Loucy (cell line): ENCODE data around the gene GNGT1.
"Not testable (repeated sequence)": the region's sequence is repeated elsewhere in the genome, so short reads cannot be mapped to it uniquely, and the experiment has no call there.

ENCODE experiments used
- H2AFZ ChIP-seq: fragments of 200-600 bp; sonication (generic); 2 replicates; pipeline ENCODE4 v1.6.0; 2016; ENCODE audit warnings: antibody characterized with exemption, mild to moderate bottlenecking, low read length, moderate library complexity
- H3F3A ChIP-seq: fragments of 200-600 bp; 2 replicates; pipeline ENCODE4 v1.6.0; 2016; ENCODE audit warnings: antibody characterized with exemption, low read depth, mild to moderate bottlenecking
- H3K27me3 ChIP-seq: fragments of 200-600 bp; sonication (generic); 2 replicates; pipeline ENCODE4 v1.6.1; 2014; ENCODE audit warnings: low read length, mild to moderate bottlenecking; ENCODE audit not compliant: insufficient read depth, poor library complexity, severe bottlenecking
- H3K36me3 ChIP-seq: fragments of 200-600 bp; sonication (generic); 2 replicates; pipeline ENCODE4 v1.6.1; 2016; ENCODE audit warnings: low read length; ENCODE audit not compliant: insufficient read depth
- H3K4me1 ChIP-seq: fragments of 200-600 bp; sonication (generic); 2 replicates; pipeline ENCODE4 v1.5.1; 2014; ENCODE audit warnings: low read length, mild to moderate bottlenecking; ENCODE audit not compliant: insufficient read depth, poor library complexity, severe bottlenecking
- H3K4me2 ChIP-seq: fragments of 200-600 bp; sonication (generic); 2 replicates; pipeline ENCODE4 v1.6.0; 2014; ENCODE audit warnings: antibody characterized with exemption, low read length, low read depth, mild to moderate bottlenecking; ENCODE audit not compliant: poor library complexity, severe bottlenecking
- H3K4me3 ChIP-seq: fragments of 200-600 bp; sonication (generic); 2 replicates; pipeline ENCODE4 v1.5.1; 2014; ENCODE audit warnings: low read length, mild to moderate bottlenecking, mixed read lengths; ENCODE audit not compliant: poor library complexity, severe bottlenecking
- H3K79me2 ChIP-seq: fragments of 200-600 bp; sonication (generic); 2 replicates; pipeline ENCODE4 v1.6.1; 2014; ENCODE audit warnings: low read length; ENCODE audit not compliant: insufficient read depth
- H3K9ac ChIP-seq: fragments of 200-600 bp; sonication (generic); 2 replicates; pipeline ENCODE4 v1.6.0; 2014; ENCODE audit warnings: mild to moderate bottlenecking, low read depth, low read length, moderate library complexity; ENCODE audit not compliant: poor library complexity, severe bottlenecking
- H3K9me2 ChIP-seq: fragments of 200-600 bp; sonication (generic); replicated peaks from 2 replicates; pipeline ENCODE4 v1.6.1; 2016; ENCODE audit warnings: low read depth, low read length, mixed read lengths
- H3K9me3 ChIP-seq: fragments of 200-600 bp; sonication (generic); 2 replicates; pipeline ENCODE4 v1.6.1; 2014; ENCODE audit warnings: mild to moderate bottlenecking, antibody characterized with exemption, low read length, low read depth; ENCODE audit not compliant: insufficient read depth
- H4K20me1 ChIP-seq: fragments of 200-600 bp; sonication (generic); 2 replicates; pipeline ENCODE4 v1.6.0; 2014; ENCODE audit warnings: antibody characterized with exemption, low read length, mild to moderate bottlenecking; ENCODE audit not compliant: insufficient read depth, poor library complexity, severe bottlenecking
- EZH2phosphoT487 ChIP-seq: fragments of 200-600 bp; IDR thresholded peaks from 2 replicates; pipeline ENCODE4 v1.6.1; 2018; ENCODE audit warnings: antibody characterized with exemption, mild to moderate bottlenecking, moderate library complexity, borderline replicate concordance
- TF ChIP-seq, protein P1 (sequence below): fragments of 200-600 bp; sonication (generic); conservative IDR thresholded peaks from 2 replicates; pipeline ENCODE4 v1.5.1; 2014; ENCODE audit warnings: mild to moderate bottlenecking, antibody characterized with exemption, low read length

The GNGT1 gene

DNA sequence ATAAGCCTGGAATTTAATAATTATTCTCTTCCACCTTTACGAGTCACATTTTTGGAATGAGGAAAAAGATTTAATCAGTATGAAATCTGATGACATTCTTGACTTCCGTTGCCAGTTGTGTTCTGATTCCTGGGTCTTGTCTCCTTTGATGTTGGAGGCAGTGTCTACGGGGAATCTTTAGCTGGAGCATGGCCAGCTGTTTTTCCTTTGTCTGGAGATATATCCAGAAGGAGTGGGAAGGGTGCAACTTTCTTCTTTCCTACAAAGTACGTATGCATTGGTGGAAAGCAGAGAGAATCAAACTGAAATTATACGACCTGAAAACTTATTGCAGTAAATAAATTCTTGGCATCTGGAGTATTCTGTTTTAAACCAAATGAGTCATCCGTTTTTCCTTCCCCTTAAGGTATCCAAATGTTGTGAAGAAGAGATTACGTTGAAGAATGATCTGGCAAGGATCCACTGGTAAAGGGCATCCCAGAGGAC is 8.3 kb downstream of the GNGT1 start:
- H3K4me2 ChIP-seq = no peak overlapping the region
- no peaks in the 10 kb centered on the region for H3K79me2 ChIP-seq
- H3K4me3 ChIP-seq = no peak overlapping the region
- no peaks in the 10 kb centered on the region for H3K9me3 ChIP-seq
- H3F3A ChIP-seq = no peaks in the 10 kb centered on the region
- H3K9ac ChIP-seq = no peak overlapping the region
- no peak for TF ChIP-seq EZH2phosphoT487
- TF ChIP-seq, protein P1, sequence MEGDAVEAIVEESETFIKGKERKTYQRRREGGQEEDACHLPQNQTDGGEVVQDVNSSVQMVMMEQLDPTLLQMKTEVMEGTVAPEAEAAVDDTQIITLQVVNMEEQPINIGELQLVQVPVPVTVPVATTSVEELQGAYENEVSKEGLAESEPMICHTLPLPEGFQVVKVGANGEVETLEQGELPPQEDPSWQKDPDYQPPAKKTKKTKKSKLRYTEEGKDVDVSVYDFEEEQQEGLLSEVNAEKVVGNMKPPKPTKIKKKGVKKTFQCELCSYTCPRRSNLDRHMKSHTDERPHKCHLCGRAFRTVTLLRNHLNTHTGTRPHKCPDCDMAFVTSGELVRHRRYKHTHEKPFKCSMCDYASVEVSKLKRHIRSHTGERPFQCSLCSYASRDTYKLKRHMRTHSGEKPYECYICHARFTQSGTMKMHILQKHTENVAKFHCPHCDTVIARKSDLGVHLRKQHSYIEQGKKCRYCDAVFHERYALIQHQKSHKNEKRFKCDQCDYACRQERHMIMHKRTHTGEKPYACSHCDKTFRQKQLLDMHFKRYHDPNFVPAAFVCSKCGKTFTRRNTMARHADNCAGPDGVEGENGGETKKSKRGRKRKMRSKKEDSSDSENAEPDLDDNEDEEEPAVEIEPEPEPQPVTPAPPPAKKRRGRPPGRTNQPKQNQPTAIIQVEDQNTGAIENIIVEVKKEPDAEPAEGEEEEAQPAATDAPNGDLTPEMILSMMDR = no peak
- H3K36me3 ChIP-seq = no peaks in the 10 kb centered on the region
- no peaks in the 10 kb centered on the region for H3K4me1 ChIP-seq
- no peak overlapping the region for H2AFZ ChIP-seq
- no peaks in the 10 kb centered on the region for H3K9me2 ChIP-seq
- H4K20me1 ChIP-seq = no peaks in the 10 kb centered on the region
- no peaks in the 10 kb centered on the region for H3K27me3 ChIP-seq

DNA sequence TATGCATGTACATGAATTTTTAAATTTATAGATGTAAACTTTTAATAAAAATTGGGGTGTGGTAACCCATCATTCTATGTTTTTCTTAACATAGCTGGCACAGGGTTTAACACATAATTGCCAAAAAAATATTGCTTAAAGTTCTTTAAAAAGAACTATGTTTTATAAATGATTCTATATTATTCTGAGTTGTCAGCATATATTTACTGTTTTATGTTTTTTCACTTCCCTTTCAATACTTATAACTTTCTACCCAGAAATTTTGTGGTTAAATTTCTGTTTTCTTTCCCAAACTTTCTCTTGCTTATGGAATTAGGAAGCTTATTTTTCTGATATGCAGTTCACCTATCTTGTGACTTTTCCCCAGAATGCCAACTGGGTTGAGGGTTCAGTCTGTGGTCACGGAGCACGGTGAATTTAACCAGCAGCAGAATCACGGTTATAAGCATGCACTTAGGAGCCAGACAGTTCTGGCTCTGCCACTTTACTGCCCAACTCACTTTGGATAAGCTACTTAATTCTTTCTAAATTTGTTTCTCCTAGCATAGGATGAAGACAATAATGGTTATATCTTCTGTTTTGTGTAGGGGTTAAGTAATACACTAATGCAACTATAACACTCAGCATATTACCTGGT is 9.0 kb downstream of the GNGT1 start:
- not testable (repeated sequence) for H3F3A ChIP-seq, H3K36me3 ChIP-seq, H3K4me2 ChIP-seq, H3K4me1 ChIP-seq, H3K79me2 ChIP-seq, H3K4me3 ChIP-seq, H3K27me3 ChIP-seq, H3K9ac ChIP-seq, H4K20me1 ChIP-seq, H2AFZ ChIP-seq, H3K9me3 ChIP-seq, H3K9me2 ChIP-seq

DNA sequence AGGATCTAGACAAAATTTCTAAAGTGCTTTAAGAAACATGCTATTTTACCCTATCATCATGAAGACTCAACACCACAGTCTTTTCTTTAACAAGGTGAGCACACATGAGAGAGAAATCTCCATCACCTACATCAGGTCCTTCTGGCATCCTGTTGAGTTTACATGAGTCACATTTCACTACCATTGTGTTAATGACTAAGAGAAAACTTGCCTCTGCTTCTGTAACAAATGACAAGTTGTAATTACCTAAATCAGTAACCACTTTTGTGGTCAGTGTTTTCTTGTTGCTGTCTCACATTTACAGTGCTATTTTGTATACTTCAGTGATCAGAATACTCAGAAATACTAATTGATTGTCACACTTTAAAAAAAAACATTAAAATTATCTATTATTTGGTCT is 9.5 kb downstream of the GNGT1 start:
- not testable (repeated sequence) for H4K20me1 ChIP-seq, H3F3A ChIP-seq, H3K79me2 ChIP-seq, H2AFZ ChIP-seq, H3K27me3 ChIP-seq, H3K9me3 ChIP-seq, H3K4me2 ChIP-seq, H3K9ac ChIP-seq, H3K4me1 ChIP-seq, H3K9me2 ChIP-seq, H3K36me3 ChIP-seq, H3K4me3 ChIP-seq

DNA sequence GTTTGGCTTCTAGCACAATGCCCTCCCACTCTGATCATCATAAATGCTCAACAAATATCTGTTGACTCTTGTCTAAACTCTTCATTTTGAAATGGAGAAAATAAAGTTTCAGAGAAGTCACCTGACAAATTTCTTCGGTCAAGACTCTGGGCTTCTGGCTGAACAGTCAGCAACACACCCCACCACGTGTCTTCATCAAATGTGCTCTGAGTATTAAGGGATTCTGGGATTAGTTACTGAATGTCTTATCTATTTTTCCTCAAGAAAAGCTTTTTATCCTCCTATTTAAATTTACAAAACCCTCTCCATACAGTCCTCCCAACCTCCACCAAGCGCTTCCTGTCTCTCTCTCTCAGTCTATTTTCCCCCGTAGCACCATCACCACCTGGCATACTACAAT is 9.9 kb downstream of the GNGT1 start:
- not testable (repeated sequence) for H4K20me1 ChIP-seq, H3K9me2 ChIP-seq, H3K9me3 ChIP-seq, H3K4me3 ChIP-seq, H3K9ac ChIP-seq, H3K4me2 ChIP-seq, H3F3A ChIP-seq, H3K36me3 ChIP-seq, H3K4me1 ChIP-seq, H3K79me2 ChIP-seq, H3K27me3 ChIP-seq, H2AFZ ChIP-seq
